ENCODE results near the gene OPN3.

Gene OPN3

DNA sequence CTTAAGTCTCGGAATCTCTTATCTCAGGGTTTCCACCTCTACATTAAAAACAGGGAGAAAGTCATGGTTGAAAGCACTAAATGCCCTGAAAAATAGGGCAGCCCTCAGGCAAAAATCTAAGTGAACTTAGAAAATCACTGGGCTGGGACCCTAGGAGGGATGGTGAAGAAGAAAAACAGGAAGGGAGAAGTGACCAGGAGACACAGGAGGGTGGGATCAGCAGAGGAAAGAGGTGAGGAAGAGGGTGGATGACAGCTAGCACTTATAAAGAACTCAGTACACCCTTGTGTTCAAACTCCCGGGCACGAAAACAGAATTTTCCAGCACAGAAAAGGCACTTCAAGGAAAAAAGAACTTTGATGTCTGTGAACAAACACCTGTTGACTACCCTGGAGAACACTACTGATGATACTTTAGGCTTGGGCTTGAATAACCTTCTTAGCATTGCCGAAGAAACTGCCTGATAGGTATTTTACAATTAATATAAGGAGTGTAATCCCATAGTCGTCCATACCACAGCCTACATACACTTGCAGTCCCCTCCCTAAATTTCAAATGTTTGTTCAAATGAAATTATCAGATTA, 2.0 kb downstream of the OPN3 start (continued):
- TF ChIP-seq SCRT1 (tag by site-specific recombination; IDR thresholded peaks at IDR 0.05; ENCODE audit: borderline replicate concordance), result peak; percentile 96
- TF ChIP-seq, protein P1, sequence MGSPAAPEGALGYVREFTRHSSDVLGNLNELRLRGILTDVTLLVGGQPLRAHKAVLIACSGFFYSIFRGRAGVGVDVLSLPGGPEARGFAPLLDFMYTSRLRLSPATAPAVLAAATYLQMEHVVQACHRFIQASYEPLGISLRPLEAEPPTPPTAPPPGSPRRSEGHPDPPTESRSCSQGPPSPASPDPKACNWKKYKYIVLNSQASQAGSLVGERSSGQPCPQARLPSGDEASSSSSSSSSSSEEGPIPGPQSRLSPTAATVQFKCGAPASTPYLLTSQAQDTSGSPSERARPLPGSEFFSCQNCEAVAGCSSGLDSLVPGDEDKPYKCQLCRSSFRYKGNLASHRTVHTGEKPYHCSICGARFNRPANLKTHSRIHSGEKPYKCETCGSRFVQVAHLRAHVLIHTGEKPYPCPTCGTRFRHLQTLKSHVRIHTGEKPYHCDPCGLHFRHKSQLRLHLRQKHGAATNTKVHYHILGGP (tag by site-specific recombination; IDR thresholded peaks at IDR 0.05), result no peak
- TF ChIP-seq ZNF366 (tag by site-specific recombination; conservative IDR thresholded peaks at IDR 0.05), result 0 out of 2 replicates have a peak, but pooled peaks have one; percentile 12
- TF ChIP-seq KLF8 (tag by site-specific recombination; IDR thresholded peaks at IDR 0.05), result no peak
- TF ChIP-seq MZF1 (tag by site-specific recombination; IDR thresholded peaks at IDR 0.05; ENCODE audit: borderline replicate concordance), result no peak

DNA sequence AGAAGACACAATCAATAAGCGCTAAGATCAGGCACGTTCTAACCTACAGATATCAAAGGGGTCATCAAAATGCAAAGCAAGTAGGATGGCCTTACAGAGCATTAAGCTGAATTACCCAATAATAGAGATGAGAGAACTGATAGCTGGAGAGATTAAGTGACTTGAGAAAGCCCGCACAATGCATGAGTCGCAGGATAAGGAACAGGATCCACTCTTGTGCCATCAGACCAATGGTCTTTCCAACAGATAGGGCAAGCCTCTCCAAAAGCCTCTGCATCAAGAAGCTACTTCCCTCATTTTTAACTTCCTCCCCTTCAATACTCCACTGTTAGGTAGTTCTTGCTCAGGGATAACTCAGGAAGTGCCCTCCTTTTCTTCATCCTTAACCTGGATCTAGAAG, 2.6 kb downstream of the OPN3 start:
- CTCF ChIA-PET, result interaction anchor here (0.6 to 2.1 kb wide), 5 partner anchors 10 to 361 kb away, joined by 3 to 12 read pairs (median 3); no protein-coding TSS in a partner anchor
- POLR2A ChIA-PET, result no interaction called here
- H3K4me1 ChIP-seq (ENCODE audit: control insufficient read depth, insufficient read depth, low read length), result peaks cover 10% of the 10 kb centered on the region
- no peak overlapping the region for H3K27ac ChIP-seq (ENCODE audit: extremely low read depth, low read depth, low read length)
- no peaks in the 10 kb centered on the region; the same call in 1 of the 2 replicates for H3K9me3 ChIP-seq (ENCODE audit: control insufficient read depth, insufficient read depth, low read depth, low read length)
- peaks cover 0 to 19% of the 10 kb centered on the region in 2 experiments; a peak in 1 of 3 replicates for H3K36me3 ChIP-seq (ENCODE audit: control insufficient read depth in 2 of 2, insufficient read depth in 1 of 2, low read length in 2 of 2)
- TF ChIP-seq ZNF350 (tag by site-specific recombination; IDR thresholded peaks at IDR 0.05) (no peak), ZNF600 (tag by site-specific recombination; IDR thresholded peaks at IDR 0.05) (peak; percentile 90), ZNF248 (tag by site-specific recombination; IDR thresholded peaks at IDR 0.05) (no peak), ZNF791 (tag by site-specific recombination; IDR thresholded peaks at IDR 0.05) (no peak), ZNF214 (tag by site-specific recombination; IDR thresholded peaks at IDR 0.05; ENCODE audit: borderline replicate concordance) (no peak), GLIS2 (tag by site-specific recombination; IDR thresholded peaks at IDR 0.05) (no peak), TRIM28 (IDR thresholded peaks at IDR 0.05; ENCODE audit: borderline replicate concordance, low read length) (peak; percentile 44; the same call in 1 of the 2 replicates), ZNF621 (tag by site-specific recombination; IDR thresholded peaks at IDR 0.05) (no peak), ZBTB17 (tag by site-specific recombination; IDR thresholded peaks at IDR 0.05) (peak; percentile 54; the same call in 1 of the 2 replicates), BCL11B (tag by site-specific recombination; IDR thresholded peaks at IDR 0.05; ENCODE audit: low read depth) (no peak), MYNN (tag by site-specific recombination; IDR thresholded peaks at IDR 0.05; ENCODE audit: borderline replicate concordance) (no peak)
- TF ChIP-seq, protein P2, sequence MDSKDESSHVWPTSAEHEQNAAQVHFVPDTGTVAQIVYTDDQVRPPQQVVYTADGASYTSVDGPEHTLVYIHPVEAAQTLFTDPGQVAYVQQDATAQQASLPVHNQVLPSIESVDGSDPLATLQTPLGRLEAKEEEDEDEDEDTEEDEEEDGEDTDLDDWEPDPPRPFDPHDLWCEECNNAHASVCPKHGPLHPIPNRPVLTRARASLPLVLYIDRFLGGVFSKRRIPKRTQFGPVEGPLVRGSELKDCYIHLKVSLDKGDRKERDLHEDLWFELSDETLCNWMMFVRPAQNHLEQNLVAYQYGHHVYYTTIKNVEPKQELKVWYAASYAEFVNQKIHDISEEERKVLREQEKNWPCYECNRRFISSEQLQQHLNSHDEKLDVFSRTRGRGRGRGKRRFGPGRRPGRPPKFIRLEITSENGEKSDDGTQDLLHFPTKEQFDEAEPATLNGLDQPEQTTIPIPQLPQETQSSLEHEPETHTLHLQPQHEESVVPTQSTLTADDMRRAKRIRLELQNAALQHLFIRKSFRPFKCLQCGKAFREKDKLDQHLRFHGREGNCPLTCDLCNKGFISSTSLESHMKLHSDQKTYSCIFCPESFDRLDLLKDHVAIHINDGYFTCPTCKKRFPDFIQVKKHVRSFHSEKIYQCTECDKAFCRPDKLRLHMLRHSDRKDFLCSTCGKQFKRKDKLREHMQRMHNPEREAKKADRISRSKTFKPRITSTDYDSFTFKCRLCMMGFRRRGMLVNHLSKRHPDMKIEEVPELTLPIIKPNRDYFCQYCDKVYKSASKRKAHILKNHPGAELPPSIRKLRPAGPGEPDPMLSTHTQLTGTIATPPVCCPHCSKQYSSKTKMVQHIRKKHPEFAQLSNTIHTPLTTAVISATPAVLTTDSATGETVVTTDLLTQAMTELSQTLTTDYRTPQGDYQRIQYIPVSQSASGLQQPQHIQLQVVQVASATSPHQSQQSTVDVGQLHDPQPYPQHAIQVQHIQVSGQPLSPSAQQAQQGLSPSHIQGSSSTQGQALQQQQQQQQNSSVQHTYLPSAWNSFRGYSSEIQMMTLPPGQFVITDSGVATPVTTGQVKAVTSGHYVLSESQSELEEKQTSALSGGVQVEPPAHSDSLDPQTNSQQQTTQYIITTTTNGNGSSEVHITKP (tag by site-specific recombination; IDR thresholded peaks at IDR 0.05), result peak; percentile 53
- no peak overlapping the region for H3K4me3 ChIP-seq (ENCODE audit: low read depth, low read length)

DNA sequence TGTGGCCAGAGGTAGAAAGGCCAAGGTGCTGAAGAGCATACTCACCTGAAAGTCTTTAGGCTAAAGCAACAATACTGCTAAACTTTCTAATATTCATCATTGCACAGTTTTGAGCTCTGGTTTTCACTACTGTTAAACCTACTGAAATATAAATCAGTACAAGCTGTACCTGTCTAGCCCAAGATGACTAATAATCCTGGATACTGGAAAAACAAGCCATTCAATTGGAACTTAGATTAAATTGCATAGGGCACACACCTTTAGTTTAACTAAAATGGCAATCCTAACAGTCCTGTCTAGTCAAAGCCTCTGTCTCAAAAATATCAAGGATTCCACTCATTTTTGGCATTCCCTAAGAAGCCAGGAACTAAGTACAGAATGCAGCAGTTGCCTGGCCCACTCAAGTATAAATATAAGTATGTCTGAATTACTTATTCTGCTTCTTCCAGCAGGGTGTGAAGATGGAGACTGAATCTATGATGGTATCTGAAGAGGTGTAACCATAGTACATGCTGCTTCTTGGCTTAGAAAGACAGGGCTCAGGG, 3.1 kb downstream of the OPN3 start:
- no peak overlapping the region for H3K4me3 ChIP-seq (ENCODE audit: low read depth, low read length)
- peaks cover 10% of the 10 kb centered on the region for H3K4me1 ChIP-seq (ENCODE audit: control insufficient read depth, insufficient read depth, low read length)
- no peak for TF ChIP-seq GLI4 (tag by site-specific recombination; IDR thresholded peaks at IDR 0.05)
- TF ChIP-seq KLF9 (tag by site-specific recombination; IDR thresholded peaks at IDR 0.05; ENCODE audit: low read depth), result no peak
- TF ChIP-seq ZNF571 (tag by site-specific recombination; IDR thresholded peaks at IDR 0.05), result no peak
- peak; percentile 27; the same call in 1 of the 2 replicates for TF ChIP-seq ZBTB20 (tag by site-specific recombination; IDR thresholded peaks at IDR 0.05)
- ChIA-PET POLR2A (no interaction called here), CTCF (interaction anchor here (1.0 to 2.1 kb wide), 3 partner anchors 10 to 361 kb away, joined by 3 to 10 read pairs (median 3); no protein-coding TSS in a partner anchor)
- H3K27ac ChIP-seq (ENCODE audit: extremely low read depth, low read depth, low read length), result no peak overlapping the region
- no peaks in the 10 kb centered on the region for H3K9me3 ChIP-seq (ENCODE audit: control insufficient read depth, insufficient read depth, low read depth, low read length)
- H3K36me3 ChIP-seq (ENCODE audit: control insufficient read depth in 2 of 2, insufficient read depth in 1 of 2, low read length in 2 of 2), result peaks cover 0 to 19% of the 10 kb centered on the region in 2 experiments; a peak in 1 of 3 replicates

Data from HEK293 (cell line).